IMR-90 (cell line): ENCODE results near the gene TTLL7. TPM values are rescaled to one million over a fixed set of nuclear protein-coding genes. Genes with fewer than 3 reads are reported as not detected.
A peak's percentile ranks its signal among the peaks of the same experiment; 100 is the strongest.

Experiments
- ATAC-seq: fragments of 200-7000 bp; cut with Tn5 transposase; 2 replicates; pipeline ENCODE4 v1.9.1; 2020; ENCODE audit warnings: low read depth, mild to moderate bottlenecking, moderate library complexity
- BruUV-seq: library from RNA; stranded (reverse); fragments of 400-500 nt; replicated peaks from 2 replicates; lab custom pipeline; 2021; lab: Mats Ljungman, UMichigan
- CTCF ChIA-PET: fragments of 300-600 bp; formaldehyde crosslinking; extraction: SDS; loops from one replicate; lab custom pipeline; 2021; ENCODE audit warnings: antibody characterized with exemption; lab: Yijun Ruan, JAX
- POLR2A ChIA-PET: fragments of 300-600 bp; sonication (Branson Sonifier 250); formaldehyde crosslinking; loops from one replicate; lab custom pipeline; 2022; ENCODE audit warnings: antibody characterized with exemption; ENCODE audit not compliant: unreplicated experiment; lab: Charles Lee
- DNase-seq: peaks from one replicate; pipeline ENCODE4 v3.0.0; 2013
- H2AFZ ChIP-seq: replicated peaks from 2 replicates; pipeline ENCODE3; 2013; ENCODE audit warnings: low read length, mild to moderate bottlenecking; ENCODE audit not compliant: poor library complexity
- H2AK5ac ChIP-seq: 2 replicates; pipeline ENCODE4 v1.6.1; 2013; ENCODE audit warnings: low read depth, low read length, inconsistent platforms
- H2AK9ac ChIP-seq: replicated peaks from 2 replicates; pipeline ENCODE3; 2013; ENCODE audit warnings: mild to moderate bottlenecking, low read depth, low read length, moderate library complexity; ENCODE audit not compliant: poor library complexity
- H2BK120ac ChIP-seq: 2 replicates; pipeline ENCODE4 v1.6.1; 2013; ENCODE audit warnings: low read depth, low read length, inconsistent platforms
- H2BK15ac ChIP-seq: 3 replicates; pipeline ENCODE4 v1.6.1; 2013; ENCODE audit warnings: low read depth, low read length, inconsistent platforms
- H2BK20ac ChIP-seq: 2 replicates; pipeline ENCODE4 v1.6.1; 2013; ENCODE audit warnings: low read depth, mild to moderate bottlenecking, inconsistent platforms, low read length, moderate library complexity
- H2BK5ac ChIP-seq: 2 replicates; pipeline ENCODE4 v1.6.1; 2013; ENCODE audit warnings: mild to moderate bottlenecking, low read depth, low read length, inconsistent platforms; ENCODE audit not compliant: poor library complexity, severe bottlenecking
- H3K14ac ChIP-seq: replicated peaks from 2 replicates; pipeline ENCODE4 v1.6.1; 2013; ENCODE audit warnings: low read depth, low read length, inconsistent platforms
- H3K18ac ChIP-seq: 2 replicates; pipeline ENCODE4 v1.6.1; 2013; ENCODE audit warnings: low read depth, low read length, control low read depth
- H3K23ac ChIP-seq: 2 replicates; pipeline ENCODE4 v1.6.1; 2013; ENCODE audit warnings: low read depth, low read length, inconsistent platforms
- H3K27ac ChIP-seq: 2 replicates; pipeline ENCODE4 v1.5.1; 2013; ENCODE audit warnings: mild to moderate bottlenecking, control low read depth, low read length; ENCODE audit not compliant: insufficient read depth
- H3K27me3 ChIP-seq: 2 replicates; pipeline ENCODE4 v1.6.1; 2013; ENCODE audit warnings: low read length; ENCODE audit not compliant: control insufficient read depth, insufficient read depth
- H3K36me3 ChIP-seq: 2 replicates; pipeline ENCODE4 v1.6.1; 2013; ENCODE audit warnings: low read length, mixed read lengths; ENCODE audit not compliant: control insufficient read depth, insufficient read depth
- H3K4ac ChIP-seq: 2 replicates; pipeline ENCODE4 v1.6.1; 2013; ENCODE audit warnings: low read depth, low read length, inconsistent platforms
- H3K4me1 ChIP-seq: 2 replicates; pipeline ENCODE4 v1.6.1; 2013; ENCODE audit warnings: low read length, mixed read lengths; ENCODE audit not compliant: control insufficient read depth, insufficient read depth
- H3K4me2 ChIP-seq: 2 replicates; pipeline ENCODE4 v1.6.1; 2013; ENCODE audit warnings: low read depth, mild to moderate bottlenecking, control low read depth, low read length, moderate library complexity
- H3K4me3 ChIP-seq: 2 replicates; pipeline ENCODE4 v1.5.1; 2013; ENCODE audit warnings: low read depth, mild to moderate bottlenecking, control low read depth, low read length, moderate library complexity; ENCODE audit not compliant: insufficient read depth
- H3K56ac ChIP-seq: 2 replicates; pipeline ENCODE4 v1.6.1; 2013; ENCODE audit warnings: low read length, inconsistent platforms; ENCODE audit not compliant: insufficient read depth; ENCODE audit errors: extremely low read depth
- H3K79me1 ChIP-seq, 2 experiments: 2 replicates each; pipeline ENCODE4 v1.6.1; 2013; ENCODE audit warnings: low read length in 2 of 2, inconsistent platforms in 1 of 2, low read depth in 1 of 2
- H3K9ac ChIP-seq: 2 replicates; pipeline ENCODE4 v1.6.1; 2013; ENCODE audit warnings: low read depth, low read length, control low read depth
- H3K9me1 ChIP-seq: 2 replicates; pipeline ENCODE4 v1.6.1; 2013; ENCODE audit warnings: low read length, inconsistent platforms; ENCODE audit not compliant: insufficient read depth
- H3K9me3 ChIP-seq: 2 replicates; pipeline ENCODE4 v1.6.1; 2013; ENCODE audit warnings: low read length; ENCODE audit not compliant: control insufficient read depth, insufficient read depth
- H4K20me1 ChIP-seq: 2 replicates; pipeline ENCODE4 v1.6.1; 2013; ENCODE audit warnings: low read length, inconsistent platforms; ENCODE audit not compliant: insufficient read depth
- H4K5ac ChIP-seq: 2 replicates; pipeline ENCODE4 v1.6.1; 2013; ENCODE audit warnings: mild to moderate bottlenecking, low read depth, low read length, control low read depth
- H4K8ac ChIP-seq, 2 experiments: 2 replicates each; pipeline ENCODE4 v1.6.1; 2013; ENCODE audit warnings: low read depth in 2 of 2, low read length in 2 of 2, control low read depth in 1 of 2, inconsistent platforms in 1 of 2
- H4K91ac ChIP-seq: 2 replicates; pipeline ENCODE4 v1.6.1; 2013; ENCODE audit warnings: low read depth, low read length, inconsistent platforms; ENCODE audit not compliant: insufficient read depth
- BHLHE40 ChIP-seq: fragments of 150-350 bp; IDR thresholded peaks from 2 replicates; pipeline ENCODE4 v1.6.1; 2016; ENCODE audit warnings: mild to moderate bottlenecking, low read depth, low read length
- FOS ChIP-seq: fragments of 150-350 bp; IDR thresholded peaks from 2 replicates; pipeline ENCODE4 v1.6.1; 2016; ENCODE audit warnings: low read depth, low read length
- RAD21 ChIP-seq: IDR thresholded peaks from 2 replicates; pipeline ENCODE4 v1.6.1; 2012; ENCODE audit warnings: low read length, improper control_type of control experiment
- RCOR1 ChIP-seq: IDR thresholded peaks from 2 replicates; pipeline ENCODE4 v1.6.1; 2012; ENCODE audit warnings: mild to moderate bottlenecking, low read length, improper control_type of control experiment; ENCODE audit not compliant: insufficient replicate concordance
- SMC3 ChIP-seq: fragments of 150-350 bp; IDR thresholded peaks from 2 replicates; pipeline ENCODE4 v1.6.1; 2016; ENCODE audit warnings: low read depth, mild to moderate bottlenecking, antibody characterized with exemption, low read length, moderate library complexity
- WGBS, 2 experiments: methylation state at CpG; one replicate each; pipeline versions ENCODE4 v1.1.5 to v1.1.7; 2013; ENCODE audit warnings: missing lambda C conversion rate in 2 of 2; ENCODE audit not compliant: insufficient read length in 1 of 2; ENCODE audit errors: extremely low coverage in 2 of 2; 5-methylcytosine and 5-hydroxymethylcytosine counted together
- dilution Hi-C: fragments of 300-500 bp; cut with HindIII; formaldehyde crosslinking; loops from one replicate; pipeline ENCODE4 v1.14.3; 2018; ENCODE audit warnings: low sequenced_read_pairs; ENCODE audit not compliant: unreplicated experiment
- in situ Hi-C: fragments of 300-500 bp; cut with MboI; formaldehyde crosslinking; loops from 3 replicates; pipeline ENCODE4 v1.14.3; 2019; ENCODE audit warnings: low sequenced_read_pairs, inconsistent platforms, mixed read lengths
- intact Hi-C: fragments of 100-400 bp; cut with micrococcal nuclease; formaldehyde crosslinking; loops from 2 replicates; pipeline ENCODE4 v1.10.0; 2022
- polyA plus RNA-seq, 3 experiments: library from polyadenylated mRNA; depleted of rRNA; stranded (reverse); fragments of >200 nt; gene quantifications; 2 replicates each; pipeline ENCODE4 v1.2.3, GENCODE V29; 2012; ENCODE audit warnings: low replicate concordance in 1 of 3
- total RNA-seq: library from RNA; depleted of rRNA; stranded (reverse); fragments of >200 nt; gene quantifications from 2 replicates; pipeline ENCODE4 v1.2.3, GENCODE V29; 2012
- TF ChIP-seq, protein P1 (sequence below): conservative IDR thresholded peaks from 2 replicates; pipeline ENCODE4 v1.5.1; 2012; ENCODE audit warnings: mild to moderate bottlenecking, low read depth, low read length, improper control_type of control experiment
- TF ChIP-seq, protein P2 (sequence below): fragments of 150-350 bp; IDR thresholded peaks from 2 replicates; pipeline ENCODE4 v1.6.1; 2016; ENCODE audit warnings: low read depth, mild to moderate bottlenecking, low read length, moderate library complexity, borderline replicate concordance
- TF ChIP-seq, protein P3 (sequence below): fragments of 150-350 bp; IDR thresholded peaks from 2 replicates; pipeline ENCODE4 v1.6.1; 2017; ENCODE audit warnings: mild to moderate bottlenecking, antibody characterized with exemption, low read length, low read depth

Gene TTLL7
- total and polyA plus RNA-seq, 2 of the 4 experiments (the other 2 are of a cell fraction) = 5.7 to 8.1 TPM

DNA sequence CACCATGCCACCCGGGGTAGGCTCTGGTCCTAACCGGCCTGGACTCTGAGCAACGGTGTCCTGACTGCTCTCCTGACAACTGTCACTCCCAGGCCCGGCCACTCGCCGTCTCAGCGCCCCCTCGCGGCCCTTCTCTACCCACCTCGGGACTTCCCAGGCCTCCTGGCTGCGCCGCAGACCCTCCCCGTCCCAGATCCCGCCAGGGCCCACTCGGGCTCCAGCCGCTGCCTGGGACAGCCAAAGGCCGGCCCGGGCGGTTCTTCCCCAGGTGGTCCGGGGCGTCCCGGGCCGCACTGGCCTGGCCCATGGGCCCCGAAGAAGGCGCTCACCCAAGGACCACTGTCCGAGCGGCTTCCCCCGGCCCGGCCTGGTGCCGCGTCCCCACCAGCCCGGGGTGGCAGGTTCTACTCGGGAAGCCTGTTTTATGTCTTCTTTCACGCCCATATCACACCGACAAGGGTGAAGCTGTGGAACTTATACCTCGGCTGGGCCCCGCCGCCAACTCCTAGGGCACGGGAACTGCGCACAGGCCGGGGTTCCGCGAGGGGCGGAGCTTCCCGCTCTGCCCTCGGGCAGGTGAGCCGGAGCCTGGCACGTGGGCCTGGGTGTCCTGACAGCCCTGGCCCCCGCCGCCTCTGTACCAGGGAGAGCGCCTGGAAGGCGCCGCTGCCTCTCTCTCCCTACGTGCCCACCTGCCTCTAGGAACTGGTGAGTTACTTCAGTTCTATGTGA, 138.3 kb downstream of the TTLL7 start:
- Histone ChIP-seq H2AK9ac (peak overlapping the region; percentile 15), H4K91ac (no peak overlapping the region), H2AFZ (peak overlapping the region; percentile 88), H2BK20ac (no peak overlapping the region), H3K56ac (no peak overlapping the region), H3K4me3 (peak overlapping the region; percentile 7; the same call in 1 of the 2 replicates), H3K9me1 (no peaks in the 10 kb centered on the region), H4K5ac (no peak overlapping the region), H3K27me3 (no peaks in the 10 kb centered on the region), H3K4me2 (peak overlapping the region; percentile 7; the same call in 1 of the 2 replicates), H4K8ac (no peak overlapping the region), H3K9me3 (no peaks in the 10 kb centered on the region), H3K79me1 (no peaks in the 10 kb centered on the region), H2BK5ac (no peak overlapping the region), H3K4me1 (no peaks in the 10 kb centered on the region), H2BK120ac (no peak overlapping the region), H3K18ac (no peak overlapping the region), H3K14ac (no peak overlapping the region), H3K27ac (no peak overlapping the region), H3K4ac (no peak overlapping the region), H4K20me1 (no peaks in the 10 kb centered on the region), H3K36me3 (no peaks in the 10 kb centered on the region), H2BK15ac (no peak overlapping the region), H3K23ac (no peak overlapping the region), H3K9ac (no peak overlapping the region), H2AK5ac (no peak overlapping the region)
- no peak for DNase-seq
- intact Hi-C loops = no loop called here
- POLR2A ChIA-PET = no interaction called here
- WGBS, 2 experiments = 41% methylated on average over 22 of the region's 54 CpGs; no CpG with 5 or more reads in 1 of the 2 experiments
- in situ Hi-C loops = no loop called here
- ATAC-seq = peak; percentile 82
- CTCF ChIA-PET = no interaction called here
- TF ChIP-seq RAD21 = 0 out of 2 replicates have a peak, but pooled peaks have one; percentile 8
- no peak for TF ChIP-seq FOS
- TF ChIP-seq SMC3 = no peak
- no peak for TF ChIP-seq BHLHE40
- TF ChIP-seq, protein P1, sequence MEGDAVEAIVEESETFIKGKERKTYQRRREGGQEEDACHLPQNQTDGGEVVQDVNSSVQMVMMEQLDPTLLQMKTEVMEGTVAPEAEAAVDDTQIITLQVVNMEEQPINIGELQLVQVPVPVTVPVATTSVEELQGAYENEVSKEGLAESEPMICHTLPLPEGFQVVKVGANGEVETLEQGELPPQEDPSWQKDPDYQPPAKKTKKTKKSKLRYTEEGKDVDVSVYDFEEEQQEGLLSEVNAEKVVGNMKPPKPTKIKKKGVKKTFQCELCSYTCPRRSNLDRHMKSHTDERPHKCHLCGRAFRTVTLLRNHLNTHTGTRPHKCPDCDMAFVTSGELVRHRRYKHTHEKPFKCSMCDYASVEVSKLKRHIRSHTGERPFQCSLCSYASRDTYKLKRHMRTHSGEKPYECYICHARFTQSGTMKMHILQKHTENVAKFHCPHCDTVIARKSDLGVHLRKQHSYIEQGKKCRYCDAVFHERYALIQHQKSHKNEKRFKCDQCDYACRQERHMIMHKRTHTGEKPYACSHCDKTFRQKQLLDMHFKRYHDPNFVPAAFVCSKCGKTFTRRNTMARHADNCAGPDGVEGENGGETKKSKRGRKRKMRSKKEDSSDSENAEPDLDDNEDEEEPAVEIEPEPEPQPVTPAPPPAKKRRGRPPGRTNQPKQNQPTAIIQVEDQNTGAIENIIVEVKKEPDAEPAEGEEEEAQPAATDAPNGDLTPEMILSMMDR = 0 out of 2 replicates have a peak, but pooled peaks have one; percentile 23
- TF ChIP-seq RCOR1 = no peak
- TF ChIP-seq, protein P2, sequence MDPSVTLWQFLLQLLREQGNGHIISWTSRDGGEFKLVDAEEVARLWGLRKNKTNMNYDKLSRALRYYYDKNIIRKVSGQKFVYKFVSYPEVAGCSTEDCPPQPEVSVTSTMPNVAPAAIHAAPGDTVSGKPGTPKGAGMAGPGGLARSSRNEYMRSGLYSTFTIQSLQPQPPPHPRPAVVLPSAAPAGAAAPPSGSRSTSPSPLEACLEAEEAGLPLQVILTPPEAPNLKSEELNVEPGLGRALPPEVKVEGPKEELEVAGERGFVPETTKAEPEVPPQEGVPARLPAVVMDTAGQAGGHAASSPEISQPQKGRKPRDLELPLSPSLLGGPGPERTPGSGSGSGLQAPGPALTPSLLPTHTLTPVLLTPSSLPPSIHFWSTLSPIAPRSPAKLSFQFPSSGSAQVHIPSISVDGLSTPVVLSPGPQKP = no peak
- TF ChIP-seq, protein P3, sequence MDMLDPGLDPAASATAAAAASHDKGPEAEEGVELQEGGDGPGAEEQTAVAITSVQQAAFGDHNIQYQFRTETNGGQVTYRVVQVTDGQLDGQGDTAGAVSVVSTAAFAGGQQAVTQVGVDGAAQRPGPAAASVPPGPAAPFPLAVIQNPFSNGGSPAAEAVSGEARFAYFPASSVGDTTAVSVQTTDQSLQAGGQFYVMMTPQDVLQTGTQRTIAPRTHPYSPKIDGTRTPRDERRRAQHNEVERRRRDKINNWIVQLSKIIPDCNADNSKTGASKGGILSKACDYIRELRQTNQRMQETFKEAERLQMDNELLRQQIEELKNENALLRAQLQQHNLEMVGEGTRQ = no peak
- dilution Hi-C loops = no loop called here
- BruUV-seq = no TSS peak
